K562 (cell line): ENCODE data around the gene PDLIM4. TPM values are rescaled to one million over a fixed set of nuclear protein-coding genes. Genes with fewer than 3 reads are reported as not detected.
A peak's percentile ranks its signal among the peaks of the same experiment; 100 is the strongest.

Source experiments
- ATAC-seq: fragments of 200-7000 bp; cut with Tn5 transposase; 3 replicates; pipeline ENCODE4 v1.9.1; 2020; ENCODE audit warnings: moderate library complexity
- BruUV-seq: library from RNA; stranded (reverse); fragments of 400-500 nt; replicated peaks from 2 replicates; lab custom pipeline; 2021; lab: Mats Ljungman, UMichigan
- CTCF ChIA-PET: fragments of 300-600 bp; formaldehyde crosslinking; extraction: SDS; loops from one replicate; lab custom pipeline; 2021; ENCODE audit warnings: low intra/inter-chr PET ratio; lab: Yijun Ruan, JAX
- POLR2A ChIA-PET: fragments of 300-600, 350-650 bp; sonication (Branson Sonifier 250); formaldehyde crosslinking; extraction: SDS; loops from one replicate; lab custom pipeline; 2021; ENCODE audit warnings: antibody characterized with exemption, inconsistent platforms; lab: Yijun Ruan, JAX
- DNase-seq, 4 experiments: peaks; one replicate each; pipeline versions ENCODE4 v3.0.0 to v3.0.0-alpha.2; 2011 to 2018; ENCODE audit warnings: low spot score in 3 of 4, mixed read lengths in 3 of 4; ENCODE audit errors: extremely low read depth in 1 of 4
- FAIRE-seq: peaks from 2 replicates; lab custom pipeline; 2011; peaks lifted over from hg19 to GRCh38; lab: Jason Lieb, UNC
- H2AFZ ChIP-seq: 2 replicates; pipeline ENCODE4 v1.6.0; 2011; ENCODE audit warnings: low read depth, low read length, control low read depth, inconsistent platforms
- H3K27ac ChIP-seq: fragments of 200-600 bp; 3 replicates; pipeline ENCODE4 v1.8.0; 2011; ENCODE audit warnings: low read depth, mild to moderate bottlenecking, control low read depth, inconsistent platforms, low read length, moderate library complexity, mixed read lengths; ENCODE audit errors: extremely low read depth
- H3K27me3 ChIP-seq, 2 experiments: fragments of 300-600 bp in 1 of 2; 2 replicates in 1 of 2; 3 replicates in 1 of 2; pipeline versions ENCODE4 v1.6.0 to v1.8.0; 2011; ENCODE audit warnings: inconsistent platforms in 2 of 2, low read length in 2 of 2, mild to moderate bottlenecking in 1 of 2, mixed read lengths in 1 of 2, moderate library complexity in 1 of 2; ENCODE audit not compliant: control insufficient read depth in 2 of 2, insufficient read depth in 2 of 2
- H3K36me3 ChIP-seq: fragments of 300-600 bp; 3 replicates; pipeline ENCODE4 v1.8.0; 2011; ENCODE audit warnings: mild to moderate bottlenecking, low read length, inconsistent platforms; ENCODE audit not compliant: control insufficient read depth, insufficient read depth
- H3K4me1 ChIP-seq, 2 experiments: fragments of 200-600 bp in 1 of 2; replicated peaks in 1 of 2; 2 replicates in 1 of 2; 3 replicates in 1 of 2; pipeline versions ENCODE4 v1.5.1 to v1.8.0; 2011; ENCODE audit warnings: inconsistent platforms in 2 of 2, low read length in 2 of 2, mild to moderate bottlenecking in 1 of 2, mixed read lengths in 1 of 2, moderate library complexity in 1 of 2; ENCODE audit not compliant: control insufficient read depth in 2 of 2, insufficient read depth in 2 of 2
- H3K4me2 ChIP-seq: 2 replicates; pipeline ENCODE4 v1.6.1; 2011; ENCODE audit warnings: low read length, control low read depth, inconsistent platforms, mixed read lengths; ENCODE audit not compliant: insufficient read depth
- H3K4me3 ChIP-seq: fragments of 200-600 bp; sonication (generic), shearing (Covaris generic); 2 replicates; pipeline ENCODE4 v1.5.1; 2016; ENCODE audit warnings: control low read depth, inconsistent platforms
- H3K79me2 ChIP-seq: fragments of 200-600 bp; 3 replicates; pipeline ENCODE4 v1.8.0; 2011; ENCODE audit warnings: low read length, inconsistent platforms; ENCODE audit not compliant: control insufficient read depth, insufficient read depth
- H3K9ac ChIP-seq, 2 experiments: 2 replicates each; pipeline versions ENCODE4 v1.6.0 to v1.6.1; 2011; ENCODE audit warnings: low read depth in 2 of 2, low read length in 2 of 2, control low read depth in 1 of 2, inconsistent platforms in 1 of 2, mild to moderate bottlenecking in 1 of 2, mixed read lengths in 1 of 2; ENCODE audit not compliant: insufficient read depth in 1 of 2
- H3K9me1 ChIP-seq: one replicate; pipeline ENCODE4 v1.6.0; 2011; ENCODE audit warnings: inconsistent platforms, mild to moderate bottlenecking, low read length, moderate library complexity; ENCODE audit not compliant: control insufficient read depth, insufficient read depth
- H3K9me3 ChIP-seq: replicated peaks from 2 replicates; pipeline ENCODE4 v1.5.1; 2011; ENCODE audit warnings: low read depth, low read length, inconsistent platforms; ENCODE audit not compliant: control insufficient read depth, insufficient read depth
- H4K20me1 ChIP-seq: replicated peaks from 2 replicates; pipeline ENCODE4 v1.6.1; 2011; ENCODE audit warnings: low read length, inconsistent platforms, mixed read lengths; ENCODE audit not compliant: control insufficient read depth, insufficient read depth
- ELF2 ChIP-seq: fragments of 250-450 bp; sonication (Bioruptor Pico); IDR thresholded peaks from 2 replicates; pipeline ENCODE4 v1.5.0; 2021; ENCODE audit warnings: mild to moderate bottlenecking
- ELF4 ChIP-seq: fragments of 450-650 bp; formaldehyde crosslinking; IDR thresholded peaks from 2 replicates; pipeline ENCODE4 v1.4.0; 2022; ENCODE audit warnings: missing genetic modification characterization
- EP400 ChIP-seq: fragments of 450-650 bp; IDR thresholded peaks from 2 replicates; pipeline ENCODE4 v1.6.1; 2017; ENCODE audit warnings: antibody characterized with exemption, mild to moderate bottlenecking, moderate library complexity
- NCOA1 ChIP-seq: fragments of 450-650 bp; IDR thresholded peaks from 2 replicates; pipeline ENCODE4 v1.6.1; 2016; ENCODE audit warnings: low read depth
- NRF1 ChIP-seq, 2 experiments: fragments of 450-650 bp; IDR thresholded peaks in 1 of 2; conservative IDR thresholded peaks in 1 of 2; 2 replicates each; pipeline ENCODE4 v1.6.1; 2014; ENCODE audit warnings: mild to moderate bottlenecking in 2 of 2
- WGBS: fragments of 100-300 bp; shearing (Covaris generic); methylation state at CpG from one replicate; pipeline ENCODE4 v1.1.6; 2016; ENCODE audit warnings: low coverage, mixed read lengths; ENCODE audit not compliant: insufficient coverage; ENCODE audit errors: missing lambda C conversion rate; 5-methylcytosine and 5-hydroxymethylcytosine counted together
- in situ Hi-C: fragments of 300-500 bp; cut with MboI; formaldehyde crosslinking; loops from 4 replicates; pipeline ENCODE4 v1.15.0; 2018; ENCODE audit warnings: inconsistent platforms, mixed read lengths
- intact Hi-C: fragments of 100-400 bp; cut with micrococcal nuclease; formaldehyde crosslinking; loops from 2 replicates; pipeline ENCODE4 v1.14.2; 2022
- polyA plus RNA-seq, 8 experiments: library from polyadenylated mRNA; depleted of rRNA in 4 of 8; stranded (reverse) in 5 of 8; unstranded in 3 of 8; fragments of >200 nt; fragmentation: Nextera tagmentation in 2 of 8; fragmentation: Illumina TruSeq in 1 of 8; extraction: Ambion mirVana in 2 of 8; extraction: Trizol in 1 of 8; gene quantifications; 2 replicates each; pipeline versions ENCODE4 v1.2.1 to v1.2.3, GENCODE V29; 2011 to 2014; ENCODE audit warnings: inconsistent platforms in 1 of 8, missing spikeins in 1 of 8
- total RNA-seq, 7 experiments: library from RNA; depleted of rRNA in 6 of 7; stranded (reverse); fragments of >200 nt in 6 of 7; fragmentation: Illumina TruSeq in 2 of 7; extraction: Trizol in 2 of 7; gene quantifications; 2 replicates each; pipeline versions ENCODE4 v1.2.1 to v1.2.3, GENCODE V29; 2011 to 2021; ENCODE audit warnings: low replicate concordance in 1 of 7
- TF ChIP-seq, protein P1 (sequence below), 2 experiments: fragments of 450-650 bp in 1 of 2; IDR thresholded peaks; 2 replicates each; pipeline ENCODE4 v1.6.1; 2011 to 2017; ENCODE audit warnings: low read depth in 2 of 2, antibody characterized with exemption in 1 of 2, borderline replicate concordance in 1 of 2, low read length in 1 of 2, mild to moderate bottlenecking in 1 of 2, mixed read lengths in 1 of 2; ENCODE audit not compliant: control insufficient read depth in 1 of 2

The PDLIM4 gene
- total and polyA plus RNA-seq, 9 of the 15 experiments (the other 6 are each of a cell fraction or from before 2014, with no cell fraction given), result 0.28 to 32.8 (median 13.1) TPM

DNA sequence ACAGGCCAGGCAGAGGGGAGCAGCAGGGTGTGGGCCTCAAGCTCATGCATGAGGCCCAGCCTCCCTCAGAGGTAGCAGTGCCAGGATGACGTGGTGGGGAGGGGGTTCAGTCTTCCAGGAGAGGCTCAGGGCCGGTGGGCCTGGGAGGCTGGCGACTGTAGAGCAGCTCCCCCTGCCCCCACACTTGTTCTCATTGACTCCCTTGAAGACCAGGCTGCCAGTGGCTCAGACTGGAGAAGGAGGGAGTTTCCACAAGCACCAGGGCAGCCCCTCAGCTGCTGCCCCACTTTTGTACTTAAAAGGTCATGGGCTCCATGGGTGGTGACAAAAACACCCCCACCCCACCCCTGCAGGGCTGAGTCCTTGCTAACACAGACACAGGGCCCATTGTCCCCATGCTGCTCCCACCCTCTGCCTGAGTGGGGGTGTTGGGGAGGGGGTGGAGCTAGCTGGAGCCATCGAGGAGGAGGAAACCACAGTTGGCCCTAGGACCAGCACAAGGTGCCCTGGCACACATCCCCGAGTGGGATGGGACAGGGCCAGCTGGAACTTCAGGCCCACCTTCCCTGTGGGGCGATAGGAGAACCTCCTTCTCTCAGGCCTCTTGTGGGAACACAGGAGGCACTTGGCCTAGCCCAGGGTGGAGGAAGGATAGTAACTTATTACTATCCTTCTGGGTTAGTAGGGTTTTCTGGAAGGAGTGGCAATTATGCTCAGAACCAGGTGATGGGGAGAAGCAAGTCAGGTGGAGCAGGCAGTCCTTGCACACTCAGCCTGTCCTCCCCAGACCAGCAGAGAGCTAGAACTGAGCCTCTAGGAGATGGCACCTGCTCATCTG lies 10.7 kb downstream of the PDLIM4 start:
- H3K4me3 ChIP-seq, result no peak overlapping the region
- ATAC-seq, result no peak
- CTCF ChIA-PET, result no interaction called here
- no peak overlapping the region for H3K4me2 ChIP-seq
- 40% methylated on average over 6 of the region's 6 CpGs for WGBS
- in situ Hi-C loops (no loop called here), intact Hi-C loops (no loop called here)
- no peaks in the 10 kb centered on the region for H3K9me1 ChIP-seq
- BruUV-seq, result no TSS peak
- no peaks in the 10 kb centered on the region for H4K20me1 ChIP-seq
- H3K27me3 ChIP-seq, result no peaks in the 10 kb centered on the region
- no peak overlapping the region for H2AFZ ChIP-seq
- H3K9me3 ChIP-seq, result no peaks in the 10 kb centered on the region
- no peak for FAIRE-seq
- peaks cover 16% of the 10 kb centered on the region; the same call in 2 of the 3 replicates for H3K36me3 ChIP-seq
- TF ChIP-seq NCOA1, result no peak
- TF ChIP-seq, protein P1, sequence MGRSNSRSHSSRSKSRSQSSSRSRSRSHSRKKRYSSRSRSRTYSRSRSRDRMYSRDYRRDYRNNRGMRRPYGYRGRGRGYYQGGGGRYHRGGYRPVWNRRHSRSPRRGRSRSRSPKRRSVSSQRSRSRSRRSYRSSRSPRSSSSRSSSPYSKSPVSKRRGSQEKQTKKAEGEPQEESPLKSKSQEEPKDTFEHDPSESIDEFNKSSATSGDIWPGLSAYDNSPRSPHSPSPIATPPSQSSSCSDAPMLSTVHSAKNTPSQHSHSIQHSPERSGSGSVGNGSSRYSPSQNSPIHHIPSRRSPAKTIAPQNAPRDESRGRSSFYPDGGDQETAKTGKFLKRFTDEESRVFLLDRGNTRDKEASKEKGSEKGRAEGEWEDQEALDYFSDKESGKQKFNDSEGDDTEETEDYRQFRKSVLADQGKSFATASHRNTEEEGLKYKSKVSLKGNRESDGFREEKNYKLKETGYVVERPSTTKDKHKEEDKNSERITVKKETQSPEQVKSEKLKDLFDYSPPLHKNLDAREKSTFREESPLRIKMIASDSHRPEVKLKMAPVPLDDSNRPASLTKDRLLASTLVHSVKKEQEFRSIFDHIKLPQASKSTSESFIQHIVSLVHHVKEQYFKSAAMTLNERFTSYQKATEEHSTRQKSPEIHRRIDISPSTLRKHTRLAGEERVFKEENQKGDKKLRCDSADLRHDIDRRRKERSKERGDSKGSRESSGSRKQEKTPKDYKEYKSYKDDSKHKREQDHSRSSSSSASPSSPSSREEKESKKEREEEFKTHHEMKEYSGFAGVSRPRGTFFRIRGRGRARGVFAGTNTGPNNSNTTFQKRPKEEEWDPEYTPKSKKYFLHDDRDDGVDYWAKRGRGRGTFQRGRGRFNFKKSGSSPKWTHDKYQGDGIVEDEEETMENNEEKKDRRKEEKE (IDR thresholded peaks at IDR 0.05; ENCODE audit: borderline replicate concordance in 1 of 2, control insufficient read depth in 1 of 2, low read depth in 2 of 2, low read length in 1 of 2), result no peak
- TF ChIP-seq EP400, result no peak
- no peak for TF ChIP-seq ELF2 (CRISPR knock-in tag)
- TF ChIP-seq NRF1 (conservative IDR thresholded peaks at IDR 0.05 in 1 of 2, IDR thresholded peaks at IDR 0.05 in 1 of 2), result no peak
- TF ChIP-seq ELF4, result no peak
- no peak overlapping the region for H3K27ac ChIP-seq
- H3K9ac ChIP-seq, result peak overlapping the region in 1 of 2 experiments; percentile 68; a peak in 1 of 4 replicates
- DNase-seq, result no peak
- peaks cover 15 to 38% of the 10 kb centered on the region in 2 experiments; a peak in 4 of 5 replicates for H3K4me1 ChIP-seq
- H3K79me2 ChIP-seq, result no peaks in the 10 kb centered on the region
- POLR2A ChIA-PET, result interaction anchor here (0.5 to 1.7 kb wide), 4 partner anchors 9 to 118 kb away, joined by 3 to 7 read pairs (median 4); partner anchors contain the start of gene SLC22A4
